HG02571 (cell line): ENCODE results near the gene ZNF277.
"Not testable (repeated sequence)": the region's sequence is repeated elsewhere in the genome, so short reads cannot be mapped to it uniquely, and the experiment has no call there.

Experiments used
- ATAC-seq: cut with Tn5 transposase; IDR thresholded peaks from one replicate; pipeline ENCODE4 v1.9.1; 2021; ENCODE audit warnings: mild to moderate bottlenecking, moderate library complexity; ENCODE audit not compliant: unreplicated experiment

The ZNF277 gene

GRCh38 chr7:112383671-112384417 is 177.3 kb downstream of the ZNF277 start:
- ATAC-seq = no peak

GRCh38 chr7:112385516-112385915 is 179.0 kb downstream of the ZNF277 start:
- no peak for ATAC-seq

- no peak for ATAC-seq
Observed at GRCh38 chr7:112386619-112387018, 180.1 kb downstream of the ZNF277 start.

GRCh38 chr7:112390167-112390566 is 183.7 kb downstream of the ZNF277 start:
- no peak for ATAC-seq

GRCh38 chr7:112391079-112391821 is 184.8 kb downstream of the ZNF277 start:
- ATAC-seq = not testable (repeated sequence)

GRCh38 chr7:112391841-112392286 is 185.4 kb downstream of the ZNF277 start:
- ATAC-seq = not testable (repeated sequence)
